ENCODE results near the gene SPO11.

GRCh38 chr20:57323034-57323433 is 6.6 kb upstream of the SPO11 start:
- TF ChIP-seq GATA2 (IDR thresholded peaks at IDR 0.05; ENCODE audit: low read depth, low read length) (no peak), GATA3 (IDR thresholded peaks at IDR 0.05; ENCODE audit: low read depth, low read length) (no peak)
